ENCODE data around the gene BCAS3.

BCAS3 gene

DNA sequence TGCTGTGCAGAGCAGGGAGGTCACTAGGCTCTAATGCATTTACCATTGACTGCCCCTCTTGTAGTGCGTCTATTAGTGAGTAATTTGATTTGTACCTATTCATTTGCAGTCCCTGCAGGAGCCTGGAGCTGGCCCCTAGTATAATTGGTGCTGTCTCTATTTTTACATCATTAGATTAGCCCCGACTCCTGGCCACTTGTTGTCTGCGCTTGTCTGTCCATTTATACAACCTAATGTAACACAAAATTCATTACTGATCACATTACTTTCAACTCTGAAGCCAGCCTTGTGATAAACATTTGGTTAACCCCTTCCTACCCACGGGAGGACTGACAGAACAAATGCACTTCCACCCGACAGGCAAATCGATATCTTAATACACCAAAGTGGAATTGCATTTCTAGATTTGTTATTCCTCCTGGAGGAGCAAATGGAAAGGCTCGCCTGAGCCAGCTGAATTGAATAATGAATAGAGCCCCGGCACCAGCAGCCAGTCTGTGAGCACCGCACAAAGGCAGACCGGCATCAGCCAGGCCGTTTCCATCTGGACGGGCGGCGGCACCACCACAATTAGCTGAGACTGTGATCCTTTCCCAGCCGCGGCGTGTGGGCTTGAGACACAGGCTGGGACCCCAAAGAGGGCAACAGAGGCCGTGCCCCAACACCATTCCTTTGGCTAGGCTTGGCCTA, 703.3 kb downstream of the BCAS3 start:
- DNase-seq (ENCODE audit: extremely low spot score) = no peak
- ChIA-PET POLR2A (no interaction called here), CTCF (interaction anchor here (0.7 kb wide), 1 partner anchor 22 kb away, joined by 3 read pairs; no protein-coding TSS in a partner anchor)

DNA sequence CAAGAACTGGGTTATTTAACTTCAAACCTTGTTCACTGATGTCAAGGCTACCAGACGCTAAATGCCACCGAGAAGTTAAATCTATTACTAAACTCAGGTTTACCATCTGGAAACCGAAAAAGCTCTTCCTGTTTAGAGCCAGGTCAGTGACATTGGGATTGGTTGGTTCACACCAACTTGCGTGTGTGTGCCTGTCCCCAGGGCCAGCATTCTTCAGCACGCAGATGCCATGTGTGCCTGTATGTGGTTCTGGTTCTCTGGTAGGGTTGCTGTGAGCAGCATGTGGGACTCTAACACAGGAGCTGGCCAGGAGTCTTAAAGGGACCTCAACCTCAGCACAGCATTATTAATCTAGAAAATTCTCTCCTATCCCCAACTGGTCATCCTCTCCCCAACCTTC, 703.9 kb downstream of the BCAS3 start:
- ChIA-PET CTCF (no interaction called here), POLR2A (no interaction called here)
- no peak for DNase-seq (ENCODE audit: extremely low spot score)
- TF ChIP-seq BHLHE40 (IDR thresholded peaks at IDR 0.05; ENCODE audit: borderline replicate concordance) = no peak
- TF ChIP-seq FOXM1 (IDR thresholded peaks at IDR 0.05; ENCODE audit: borderline replicate concordance) = no peak
- TF ChIP-seq SUZ12 (IDR thresholded peaks at IDR 0.05) = no peak
- TF ChIP-seq HDGF (IDR thresholded peaks at IDR 0.05; ENCODE audit: borderline replicate concordance) = no peak
- no peak for TF ChIP-seq ZNF384 (IDR thresholded peaks at IDR 0.05)
- no peak for TF ChIP-seq LEF1 (IDR thresholded peaks at IDR 0.05; ENCODE audit: borderline replicate concordance)
- TF ChIP-seq TARDBP (IDR thresholded peaks at IDR 0.05) = no peak
- no peak for TF ChIP-seq SP1 (IDR thresholded peaks at IDR 0.05)
- no peak for TF ChIP-seq ARNT (IDR thresholded peaks at IDR 0.05)
- TF ChIP-seq, protein P1, sequence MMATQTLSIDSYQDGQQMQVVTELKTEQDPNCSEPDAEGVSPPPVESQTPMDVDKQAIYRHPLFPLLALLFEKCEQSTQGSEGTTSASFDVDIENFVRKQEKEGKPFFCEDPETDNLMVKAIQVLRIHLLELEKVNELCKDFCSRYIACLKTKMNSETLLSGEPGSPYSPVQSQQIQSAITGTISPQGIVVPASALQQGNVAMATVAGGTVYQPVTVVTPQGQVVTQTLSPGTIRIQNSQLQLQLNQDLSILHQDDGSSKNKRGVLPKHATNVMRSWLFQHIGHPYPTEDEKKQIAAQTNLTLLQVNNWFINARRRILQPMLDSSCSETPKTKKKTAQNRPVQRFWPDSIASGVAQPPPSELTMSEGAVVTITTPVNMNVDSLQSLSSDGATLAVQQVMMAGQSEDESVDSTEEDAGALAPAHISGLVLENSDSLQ (IDR thresholded peaks at IDR 0.05) = no peak
- TF ChIP-seq ELF4 (IDR thresholded peaks at IDR 0.05) = no peak
- no peak for TF ChIP-seq FOXK2 (IDR thresholded peaks at IDR 0.05)
- no peak for TF ChIP-seq CTBP1 (IDR thresholded peaks at IDR 0.05; ENCODE audit: borderline replicate concordance)

More for the DNA sequence above, 703.3 kb downstream of the BCAS3 start:
- TF ChIP-seq ARNT (IDR thresholded peaks at IDR 0.05) = no peak
- TF ChIP-seq SUZ12 (IDR thresholded peaks at IDR 0.05) = no peak
- no peak for TF ChIP-seq FOXA1 (IDR thresholded peaks at IDR 0.05)
- TF ChIP-seq ZNF384 (IDR thresholded peaks at IDR 0.05) = no peak
- no peak for TF ChIP-seq ELF4 (IDR thresholded peaks at IDR 0.05)
- no peak for TF ChIP-seq LEF1 (IDR thresholded peaks at IDR 0.05; ENCODE audit: borderline replicate concordance)
- TF ChIP-seq FOXK2 (IDR thresholded peaks at IDR 0.05) = no peak
- TF ChIP-seq BHLHE40 (IDR thresholded peaks at IDR 0.05; ENCODE audit: borderline replicate concordance) = no peak
- TF ChIP-seq, protein P1 (IDR thresholded peaks at IDR 0.05) = no peak
- TF ChIP-seq HDGF (IDR thresholded peaks at IDR 0.05; ENCODE audit: borderline replicate concordance) = no peak
- TF ChIP-seq SP1 (IDR thresholded peaks at IDR 0.05) = no peak
- TF ChIP-seq CTBP1 (IDR thresholded peaks at IDR 0.05; ENCODE audit: borderline replicate concordance) = no peak
- no peak for TF ChIP-seq L3MBTL2 (conservative IDR thresholded peaks at IDR 0.05)
- no peak for TF ChIP-seq NFRKB (IDR thresholded peaks at IDR 0.05)
- no peak for TF ChIP-seq TARDBP (IDR thresholded peaks at IDR 0.05)
- TF ChIP-seq FOXM1 (IDR thresholded peaks at IDR 0.05; ENCODE audit: borderline replicate concordance) = no peak

DNA sequence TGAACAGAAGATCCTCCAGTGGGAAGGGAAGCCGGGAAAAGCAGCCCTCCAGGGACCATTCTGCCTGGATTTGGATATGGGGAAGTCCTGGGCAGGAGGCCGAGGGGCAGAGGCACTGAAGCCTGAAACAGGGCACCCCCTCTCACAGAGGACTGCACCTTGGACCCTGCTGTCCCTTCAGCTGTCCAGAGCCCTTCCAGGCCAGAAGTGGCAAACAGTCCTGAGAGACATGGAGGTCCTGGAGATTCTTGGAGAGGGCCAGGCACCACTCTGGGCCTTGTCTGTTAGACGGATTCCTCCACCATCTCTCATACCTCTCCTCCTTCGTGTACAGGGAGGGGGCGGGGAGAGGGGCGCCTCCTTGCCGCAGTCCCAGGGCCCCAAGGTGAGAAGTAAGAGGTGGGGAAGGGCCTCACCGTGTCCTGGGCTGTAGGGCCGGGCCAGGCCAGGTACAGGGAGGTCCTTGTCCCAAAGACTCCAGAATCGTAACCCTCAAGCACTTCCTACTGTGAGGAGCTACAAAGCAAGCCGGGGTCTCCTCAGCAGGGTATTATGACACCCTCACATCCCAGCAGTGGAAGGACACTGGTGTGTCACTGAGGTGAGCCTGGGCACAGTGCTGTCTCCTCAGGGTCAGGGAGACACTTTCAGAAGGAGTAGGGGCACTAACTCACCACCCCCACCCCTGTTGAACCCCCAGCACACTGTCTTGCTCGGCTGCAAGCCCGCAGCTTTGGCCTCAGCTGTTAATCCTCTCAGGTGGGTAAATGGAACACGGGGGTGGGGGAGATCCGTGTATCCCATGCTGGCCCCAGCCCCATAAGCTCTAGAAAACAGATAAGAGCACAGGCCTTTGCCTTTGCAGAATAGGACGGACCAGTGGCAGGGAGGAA, 705.4 kb downstream of the BCAS3 start:
- ChIA-PET CTCF (no interaction called here), POLR2A (no interaction called here)
- TF ChIP-seq SUZ12 (IDR thresholded peaks at IDR 0.05) (no peak), ARNT (IDR thresholded peaks at IDR 0.05) (no peak), BHLHE40 (IDR thresholded peaks at IDR 0.05; ENCODE audit: borderline replicate concordance) (no peak), HDGF (IDR thresholded peaks at IDR 0.05; ENCODE audit: borderline replicate concordance) (no peak), FOXK2 (IDR thresholded peaks at IDR 0.05) (no peak), FOXM1 (IDR thresholded peaks at IDR 0.05; ENCODE audit: borderline replicate concordance) (no peak), SP1 (IDR thresholded peaks at IDR 0.05) (no peak), LEF1 (IDR thresholded peaks at IDR 0.05; ENCODE audit: borderline replicate concordance) (no peak), TARDBP (IDR thresholded peaks at IDR 0.05) (no peak), NFRKB (IDR thresholded peaks at IDR 0.05) (no peak), FOXA1 (IDR thresholded peaks at IDR 0.05) (no peak), ELF4 (IDR thresholded peaks at IDR 0.05) (no peak), L3MBTL2 (conservative IDR thresholded peaks at IDR 0.05) (no peak), CTBP1 (IDR thresholded peaks at IDR 0.05; ENCODE audit: borderline replicate concordance) (no peak), ZNF384 (IDR thresholded peaks at IDR 0.05) (no peak)
- TF ChIP-seq, protein P1 (IDR thresholded peaks at IDR 0.05) = no peak

DNA sequence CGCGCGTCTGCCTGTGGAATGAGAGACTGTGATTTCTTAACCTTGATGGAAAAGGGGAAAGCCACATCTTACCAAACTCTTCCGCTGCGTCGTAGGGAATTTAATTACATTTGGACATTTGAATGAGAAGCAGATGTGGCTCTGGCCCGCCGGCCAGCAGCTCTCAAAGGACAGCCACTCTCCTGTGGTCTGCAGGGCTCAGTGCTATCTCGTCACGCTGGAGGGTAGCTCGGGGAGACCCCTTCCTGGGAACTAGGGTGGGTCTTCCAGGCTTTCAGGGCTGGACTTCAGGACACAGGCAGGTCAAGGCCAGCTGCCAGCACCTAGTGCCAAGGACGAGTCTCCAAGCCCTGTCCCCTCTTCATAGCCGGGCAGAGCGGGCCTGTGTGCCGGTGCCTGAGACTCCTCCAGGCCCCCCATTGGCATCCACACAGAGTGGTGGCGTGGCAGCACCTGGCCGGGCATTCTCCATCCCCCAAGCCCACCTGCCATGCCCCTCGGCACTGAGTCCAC, 706.1 kb downstream of the BCAS3 start:
- POLR2A ChIA-PET = no interaction called here
- TF ChIP-seq FOXM1 (IDR thresholded peaks at IDR 0.05; ENCODE audit: borderline replicate concordance) (no peak), FOXK2 (IDR thresholded peaks at IDR 0.05) (no peak), SP1 (IDR thresholded peaks at IDR 0.05) (no peak), CTBP1 (IDR thresholded peaks at IDR 0.05; ENCODE audit: borderline replicate concordance) (no peak), LEF1 (IDR thresholded peaks at IDR 0.05; ENCODE audit: borderline replicate concordance) (no peak), TARDBP (IDR thresholded peaks at IDR 0.05) (no peak), FOXA1 (IDR thresholded peaks at IDR 0.05) (no peak), ELF4 (IDR thresholded peaks at IDR 0.05) (no peak), NFRKB (IDR thresholded peaks at IDR 0.05) (no peak), BHLHE40 (IDR thresholded peaks at IDR 0.05; ENCODE audit: borderline replicate concordance) (no peak), HDGF (IDR thresholded peaks at IDR 0.05; ENCODE audit: borderline replicate concordance) (no peak), ARNT (IDR thresholded peaks at IDR 0.05) (no peak), SUZ12 (IDR thresholded peaks at IDR 0.05) (no peak), ZNF384 (IDR thresholded peaks at IDR 0.05) (no peak), L3MBTL2 (conservative IDR thresholded peaks at IDR 0.05) (no peak)
- TF ChIP-seq, protein P1 (IDR thresholded peaks at IDR 0.05) = no peak
- no peak for DNase-seq (ENCODE audit: extremely low spot score)
- CTCF ChIA-PET = no interaction called here

More for the DNA sequence above, 705.4 kb downstream of the BCAS3 start:
- DNase-seq (ENCODE audit: extremely low spot score) = no peak
